Measurements from ENCODE around the gene SPATS2L.

DNA sequence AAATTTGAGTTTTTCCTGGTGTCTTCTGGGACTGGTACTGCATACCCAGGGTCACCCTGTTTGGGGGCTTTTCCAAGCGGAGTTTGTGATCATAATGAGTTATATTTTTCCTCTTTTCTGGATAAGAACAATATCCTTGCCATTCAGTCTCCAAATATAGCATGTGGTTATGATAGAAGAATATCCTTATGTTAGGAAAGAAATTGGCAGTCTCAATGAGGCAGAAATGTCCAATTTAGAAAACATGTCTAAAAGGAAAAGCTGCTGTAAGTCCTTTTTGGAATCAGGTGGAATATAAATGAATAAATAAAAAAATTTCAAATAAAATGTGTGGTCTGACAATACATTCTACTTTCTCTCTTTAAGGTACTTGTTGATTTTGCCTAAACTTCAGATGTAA is 36.2 kb downstream of the SPATS2L start:
- TF ChIP-seq CTCF (IDR thresholded peaks at IDR 0.05): no peak
- TF ChIP-seq POLR2A (IDR thresholded peaks at IDR 0.05): no peak

Data from lower leg skin (tissue), 3 donors.